IPS-NIHi7 (cell line): ENCODE measurements around the gene SEC23IP.
"Not testable (repeated sequence)": the region's sequence is repeated elsewhere in the genome, so short reads cannot be mapped to it uniquely, and the experiment has no call there.

ENCODE experiments used
- DNase-seq: peaks from one replicate; pipeline ENCODE4 v3.0.0; 2012; ENCODE audit warnings: mixed read lengths; ENCODE audit errors: extremely low spot score

The SEC23IP gene

DNA sequence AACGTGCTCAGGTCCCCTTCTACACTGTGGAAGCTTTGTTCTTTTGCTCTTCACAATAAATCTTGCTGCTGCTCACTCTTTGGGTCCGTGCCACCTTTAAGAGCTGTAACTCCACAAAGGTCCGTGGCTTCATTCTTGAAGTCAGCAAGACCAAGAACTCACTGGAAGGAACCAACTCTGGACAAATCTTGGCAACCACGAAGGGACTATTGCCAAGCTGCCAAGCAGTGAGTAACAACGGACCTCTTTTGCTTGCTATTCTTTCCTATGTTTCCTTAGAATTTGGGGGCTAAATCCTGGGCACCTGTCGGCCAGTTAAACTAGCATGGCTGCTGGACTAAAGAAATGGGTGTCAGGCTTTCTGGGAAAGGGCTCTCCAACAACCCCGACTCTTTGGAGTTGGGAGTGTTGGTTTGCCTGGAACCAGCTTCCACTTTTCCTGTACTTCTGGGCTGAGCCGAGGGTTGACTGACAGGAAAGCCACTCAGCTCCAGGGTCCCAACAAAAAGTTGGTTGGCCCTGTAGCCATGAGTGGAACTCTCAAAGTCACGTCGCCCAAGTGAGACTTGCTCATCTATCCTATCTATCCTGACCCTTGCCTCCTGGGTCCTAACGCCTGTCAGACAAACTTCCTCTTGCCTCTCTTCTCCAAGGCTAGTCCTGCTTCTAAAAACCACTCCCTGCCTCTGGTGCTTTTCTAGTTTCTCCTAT is 8.5 kb upstream of the SEC23IP start:
- DNase-seq = not testable (repeated sequence)

GRCh38 chr10:119886070-119886469 is 6.5 kb upstream of the SEC23IP start:
- DNase-seq = not testable (repeated sequence)

- DNase-seq = not testable (repeated sequence)
Observed at GRCh38 chr10:119888715-119889114, 3.8 kb upstream of the SEC23IP start.

DNA sequence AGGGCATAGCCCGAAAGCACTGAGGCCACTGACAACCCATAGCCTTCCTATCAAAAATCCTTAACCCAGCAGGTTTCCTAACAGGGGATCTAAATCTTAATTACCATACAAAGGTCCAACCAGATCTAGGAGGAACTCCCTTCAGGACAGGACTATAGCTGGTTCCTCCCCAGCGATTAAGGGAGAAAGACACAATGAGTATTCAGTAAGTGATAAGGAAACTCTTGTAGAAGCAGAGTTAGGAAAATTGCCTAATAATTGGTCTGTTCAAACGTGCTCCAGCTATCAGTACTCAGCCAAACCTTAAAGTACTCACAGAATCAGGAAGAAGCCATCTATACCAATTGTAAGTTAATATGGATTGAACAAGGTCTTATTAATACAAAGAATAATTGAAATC is 3.3 kb upstream of the SEC23IP start:
- not testable (repeated sequence) for DNase-seq

- DNase-seq = not testable (repeated sequence)
Observed at GRCh38 chr10:119890307-119890706, 2.2 kb upstream of the SEC23IP start.

GRCh38 chr10:119891849-119892187 is 712 bp upstream of the SEC23IP start:
- not testable (repeated sequence) for DNase-seq

- no peak for DNase-seq
Observed at GRCh38 chr10:119893074-119893473, 544 bp downstream of the SEC23IP start.

DNA sequence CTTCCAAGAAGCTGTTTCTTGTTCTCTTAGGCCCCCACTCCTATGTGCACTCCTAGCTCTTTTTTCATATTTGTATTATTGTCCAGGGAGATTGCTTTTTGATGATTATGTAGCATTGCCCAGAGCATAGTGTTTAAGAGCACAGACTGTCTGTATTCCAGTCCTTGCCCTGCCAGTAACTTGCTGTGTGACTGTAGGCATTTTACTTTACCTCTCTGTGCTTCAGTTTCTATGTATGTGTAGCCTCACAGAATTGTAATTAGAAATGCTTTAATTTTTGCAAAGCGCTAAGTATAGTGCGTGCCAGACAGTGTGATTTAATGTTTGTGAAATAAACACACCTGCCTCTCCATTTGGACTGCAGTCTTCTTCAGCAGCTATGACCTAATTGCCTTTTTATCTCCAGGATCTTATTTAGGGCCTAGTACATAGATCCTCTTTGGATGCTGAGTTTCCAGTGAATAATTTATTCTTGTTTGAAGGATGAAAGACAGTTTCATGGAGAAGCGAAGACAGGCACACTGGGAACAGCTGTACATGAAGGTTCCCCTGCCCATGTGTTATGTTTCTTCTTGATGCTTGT is 1.4 kb downstream of the SEC23IP start:
- DNase-seq = no peak

DNA sequence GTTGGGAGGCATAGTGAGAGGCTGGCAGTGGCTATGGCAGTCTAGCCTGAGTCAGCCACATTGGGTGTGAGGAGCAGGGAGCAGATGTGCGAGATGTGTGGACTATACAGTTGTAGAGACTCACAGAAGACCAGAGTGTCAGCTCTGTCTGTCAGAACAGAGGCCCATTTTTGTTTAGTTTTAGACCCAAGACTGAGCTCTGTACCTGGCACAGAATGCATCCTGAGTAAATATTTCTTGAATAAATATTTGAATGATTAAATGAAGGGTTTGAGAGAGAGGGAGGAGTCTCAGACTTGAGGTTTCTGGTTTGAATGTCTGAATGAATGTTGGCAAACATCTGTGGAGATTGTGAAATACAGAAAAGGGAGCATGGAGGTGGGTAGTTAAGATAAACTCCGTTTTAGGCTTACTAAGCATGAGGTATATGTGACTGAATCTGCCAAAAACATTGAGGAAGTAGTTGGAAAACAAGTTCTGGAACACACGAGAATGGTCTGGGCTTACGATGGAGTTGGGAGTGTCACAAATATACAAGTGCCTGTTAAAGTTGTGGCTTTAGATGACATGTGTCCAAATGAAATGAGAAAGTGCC is 3.6 kb downstream of the SEC23IP start:
- no peak for DNase-seq

GRCh38 chr10:119896937-119897770 is 4.6 kb downstream of the SEC23IP start:
- DNase-seq = no peak

DNA sequence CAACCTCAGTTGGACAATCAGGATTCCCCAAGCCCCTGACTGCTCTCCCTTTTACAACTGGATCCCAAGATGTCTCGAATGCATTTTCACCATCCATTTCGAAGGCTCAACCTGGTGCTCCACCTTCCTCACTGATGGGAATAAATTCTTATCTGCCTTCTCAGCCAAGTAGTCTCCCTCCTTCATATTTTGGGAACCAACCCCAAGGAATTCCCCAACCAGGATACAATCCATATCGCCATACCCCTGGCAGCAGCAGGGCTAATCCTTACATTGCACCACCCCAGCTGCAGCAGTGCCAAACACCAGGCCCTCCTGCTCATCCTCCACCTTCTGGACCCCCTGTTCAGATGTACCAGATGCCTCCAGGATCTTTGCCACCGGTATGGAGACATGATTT is 6.0 kb downstream of the SEC23IP start:
- DNase-seq = no peak

DNA sequence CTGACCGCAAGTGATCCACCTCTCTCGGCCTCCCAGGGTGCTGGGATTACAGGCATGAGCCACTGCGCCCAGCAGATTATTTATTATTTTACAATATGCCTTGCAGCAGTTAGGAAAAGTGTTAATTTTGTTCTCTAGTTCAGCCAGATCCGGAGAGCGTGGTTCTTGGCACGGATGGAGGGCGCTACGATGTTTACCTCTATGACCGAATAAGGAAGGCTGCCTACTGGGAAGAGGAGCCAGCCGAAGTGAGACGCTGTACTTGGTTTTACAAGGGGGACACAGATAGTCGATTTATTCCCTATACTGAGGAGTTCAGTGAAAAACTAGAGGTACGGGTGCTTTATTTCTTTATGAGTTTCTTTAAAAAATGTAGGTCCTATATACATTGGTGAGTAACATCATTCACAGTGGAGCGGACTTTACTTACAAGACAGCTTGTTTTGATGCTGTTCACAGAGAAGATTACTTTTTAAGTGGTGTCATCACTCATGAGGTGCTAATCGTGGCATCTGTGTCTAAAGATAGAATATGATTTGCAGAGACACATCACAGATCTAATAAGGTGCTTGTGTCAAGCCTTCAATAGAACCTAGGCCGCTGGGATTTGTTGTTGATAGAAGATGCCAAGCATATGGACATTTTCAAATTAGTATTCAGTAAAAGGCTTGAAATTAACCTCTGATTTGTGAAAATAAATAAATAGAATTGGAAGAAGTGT is 11.6 kb downstream of the SEC23IP start:
- DNase-seq = no peak

GRCh38 chr10:119907695-119908094 is 15.2 kb downstream of the SEC23IP start:
- DNase-seq = not testable (repeated sequence)

- no peak for DNase-seq
Observed at GRCh38 chr10:119908166-119908565, 15.6 kb downstream of the SEC23IP start.

DNA sequence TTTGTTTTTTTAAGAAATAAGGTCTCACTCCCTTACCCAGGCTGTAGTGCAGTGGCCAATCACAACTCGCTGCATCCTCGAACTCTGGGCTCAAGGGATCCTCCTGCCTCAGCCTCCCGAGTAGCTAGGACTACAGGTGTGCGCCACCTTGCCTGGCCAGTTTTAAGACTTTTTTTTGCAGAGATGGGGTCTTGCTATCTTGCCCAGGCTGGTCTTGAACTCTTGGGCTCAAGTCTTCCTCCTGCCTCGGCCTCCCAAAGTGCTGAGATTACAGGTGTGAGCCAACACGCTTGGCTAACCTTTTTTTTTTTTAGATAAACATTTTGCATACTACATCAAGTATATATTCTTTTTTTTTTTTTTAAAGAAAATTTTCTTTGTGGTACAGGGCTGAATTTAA is 18.2 kb downstream of the SEC23IP start:
- no peak for DNase-seq

- DNase-seq = no peak
Observed at GRCh38 chr10:119917777-119918176, 25.2 kb downstream of the SEC23IP start.

GRCh38 chr10:119919271-119919670 is 26.7 kb downstream of the SEC23IP start:
- DNase-seq = no peak

GRCh38 chr10:119919826-119920225 is 27.3 kb downstream of the SEC23IP start:
- DNase-seq = no peak

DNA sequence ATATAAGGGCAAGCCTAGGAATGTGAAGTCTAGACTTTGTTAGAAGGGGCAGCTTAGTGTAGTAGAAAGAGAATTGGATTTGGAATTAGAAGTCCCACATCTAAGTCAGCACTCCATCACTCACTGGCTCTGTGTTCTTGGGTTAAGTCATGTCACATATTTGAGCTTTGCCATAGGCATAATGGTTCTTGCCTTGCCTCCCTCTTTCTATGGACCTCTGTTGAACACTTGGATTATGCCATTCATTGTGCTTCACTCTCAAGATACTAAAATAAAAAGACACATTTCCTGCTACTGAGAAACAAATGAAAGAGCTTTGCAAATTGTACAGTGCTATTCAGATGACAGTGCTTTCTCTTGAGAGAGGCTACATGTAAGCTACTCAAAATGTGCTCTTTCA is 35.9 kb downstream of the SEC23IP start:
- no peak for DNase-seq

GRCh38 chr10:119931871-119932270 is 39.3 kb downstream of the SEC23IP start:
- no peak for DNase-seq

DNA sequence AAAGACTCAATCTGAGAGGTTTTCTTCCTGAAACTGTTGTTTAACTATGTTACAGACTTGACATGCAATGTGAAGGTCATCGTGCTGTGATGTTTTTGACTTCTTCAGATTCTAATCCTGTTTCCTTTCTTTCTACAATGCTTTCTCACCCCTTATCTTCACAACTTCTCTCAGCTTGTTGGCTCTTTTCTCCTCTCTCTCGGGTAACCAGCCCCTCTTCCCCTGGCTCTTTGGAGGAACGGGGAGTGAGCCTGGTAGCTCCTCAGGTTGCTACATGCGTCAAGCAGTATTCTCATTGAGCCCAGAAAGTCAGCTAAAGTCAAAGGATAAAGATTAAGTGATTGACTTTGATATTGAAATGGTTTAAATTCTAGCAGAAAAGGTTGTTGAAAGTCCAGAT is 40.1 kb downstream of the SEC23IP start:
- no peak for DNase-seq

DNA sequence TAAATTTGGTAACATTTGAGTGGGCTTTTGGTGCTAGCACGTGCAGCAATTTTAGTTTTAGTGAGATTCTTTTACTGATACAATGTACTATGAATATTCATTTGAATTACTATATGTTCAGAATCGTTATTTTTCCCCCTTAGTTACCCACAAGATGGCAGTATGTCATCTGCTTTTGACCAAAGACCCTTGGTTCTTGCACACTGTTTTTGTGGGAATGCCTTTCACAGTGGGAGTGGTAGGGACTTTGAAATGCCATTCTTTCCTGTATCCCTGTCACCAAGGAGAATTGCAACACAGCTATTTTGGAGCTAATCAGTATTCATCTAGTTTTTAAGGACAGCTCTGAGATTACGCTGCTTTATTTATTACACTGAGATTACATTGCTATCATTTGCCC is 40.6 kb downstream of the SEC23IP start:
- DNase-seq = peak; percentile 49
